CD8-positive, alpha-beta memory T cell (primary cell): ENCODE data around the gene EMX1. TPM values are rescaled to one million over a fixed set of nuclear protein-coding genes. Genes with fewer than 3 reads are reported as not detected.
A peak's percentile ranks its signal among the peaks of the same experiment; 100 is the strongest.

Source experiments
- CTCF ChIA-PET: fragments of 350-600 bp; sonication (Branson Sonifier 250); formaldehyde crosslinking; loops from one replicate; lab custom pipeline; 2021; ENCODE audit warnings: antibody characterized with exemption; lab: Charles Lee
- POLR2A ChIA-PET: fragments of 350-600 bp; sonication (Branson Sonifier 250); formaldehyde crosslinking; loops from one replicate; lab custom pipeline; 2021; ENCODE audit warnings: antibody characterized with exemption; lab: Charles Lee
- DNase-seq, 5 donors: peaks; one replicate each; pipeline versions ENCODE4 v3.0.0 to v3.0.0-alpha.2; 2020 to 2022; ENCODE audit warnings: mixed read lengths in 1 of 5
- H3K27ac ChIP-seq: one replicate; pipeline ENCODE4 v1.7.0; 2013; ENCODE audit warnings: low read depth, mild to moderate bottlenecking, low read length, moderate library complexity
- H3K27me3 ChIP-seq: 2 replicates; pipeline ENCODE4 v1.7.0; 2013; ENCODE audit warnings: low read length, mild to moderate bottlenecking; ENCODE audit not compliant: insufficient read depth, poor library complexity, severe bottlenecking
- H3K36me3 ChIP-seq: 2 replicates; pipeline ENCODE4 v1.7.0; 2013; ENCODE audit warnings: mild to moderate bottlenecking, low read length, moderate library complexity; ENCODE audit not compliant: insufficient read depth
- H3K4me1 ChIP-seq: 2 replicates; pipeline ENCODE4 v1.7.0; 2013; ENCODE audit warnings: mild to moderate bottlenecking, low read length, moderate library complexity; ENCODE audit not compliant: insufficient read depth
- H3K4me3 ChIP-seq: 2 replicates; pipeline ENCODE4 v1.7.0; 2013; ENCODE audit warnings: mild to moderate bottlenecking, low read length
- H3K9me3 ChIP-seq: 2 replicates; pipeline ENCODE4 v1.7.0; 2013; ENCODE audit warnings: mild to moderate bottlenecking, low read length
- H3K27ac Mint-ChIP-seq, 8 donors: one replicate each; pipeline ENCODE4 v1.8.0; 2020 to 2021; ENCODE audit warnings: mixed read lengths in 8 of 8, mild to moderate bottlenecking in 6 of 8, inconsistent platforms in 3 of 8, moderate library complexity in 3 of 8
- H3K27me3 Mint-ChIP-seq, 2 donors: one replicate each; pipeline ENCODE4 v1.8.0; 2020 to 2021; ENCODE audit warnings: mixed read lengths in 2 of 2, mild to moderate bottlenecking in 1 of 2, moderate library complexity in 1 of 2
- H3K36me3 Mint-ChIP-seq, 3 donors: one replicate each; pipeline ENCODE4 v1.8.0; 2020 to 2021; ENCODE audit warnings: mixed read lengths in 3 of 3, inconsistent platforms in 1 of 3, mild to moderate bottlenecking in 1 of 3
- H3K4me1 Mint-ChIP-seq, 3 donors: one replicate each; pipeline ENCODE4 v1.8.0; 2020 to 2021; ENCODE audit warnings: mixed read lengths in 3 of 3, inconsistent platforms in 1 of 3, mild to moderate bottlenecking in 1 of 3
- H3K4me3 Mint-ChIP-seq, 7 donors: one replicate each; pipeline ENCODE4 v1.8.0; 2020 to 2021; ENCODE audit warnings: mixed read lengths in 7 of 7, mild to moderate bottlenecking in 6 of 7, moderate library complexity in 4 of 7, inconsistent platforms in 2 of 7
- H3K9me3 Mint-ChIP-seq, 5 donors: one replicate each; pipeline ENCODE4 v1.8.0; 2020 to 2022; ENCODE audit warnings: mixed read lengths in 5 of 5, mild to moderate bottlenecking in 3 of 5, moderate library complexity in 2 of 5, inconsistent platforms in 1 of 5
- polyA plus RNA-seq: library from polyadenylated mRNA; unstranded; fragments of 300-500 nt; fragmentation: Illumina TruSeq; gene quantifications from one replicate; pipeline ENCODE4 v1.2.3, GENCODE V29; 2021
- total RNA-seq, 2 experiments: library from RNA; stranded (reverse); gene quantifications; one replicate each; pipeline ENCODE4 v1.2.3, GENCODE V29; 2021

Gene EMX1
- total and polyA plus RNA-seq, 3 experiments from 2014 or later, result 0.57 to 0.82 TPM; not detected in 1

DNA sequence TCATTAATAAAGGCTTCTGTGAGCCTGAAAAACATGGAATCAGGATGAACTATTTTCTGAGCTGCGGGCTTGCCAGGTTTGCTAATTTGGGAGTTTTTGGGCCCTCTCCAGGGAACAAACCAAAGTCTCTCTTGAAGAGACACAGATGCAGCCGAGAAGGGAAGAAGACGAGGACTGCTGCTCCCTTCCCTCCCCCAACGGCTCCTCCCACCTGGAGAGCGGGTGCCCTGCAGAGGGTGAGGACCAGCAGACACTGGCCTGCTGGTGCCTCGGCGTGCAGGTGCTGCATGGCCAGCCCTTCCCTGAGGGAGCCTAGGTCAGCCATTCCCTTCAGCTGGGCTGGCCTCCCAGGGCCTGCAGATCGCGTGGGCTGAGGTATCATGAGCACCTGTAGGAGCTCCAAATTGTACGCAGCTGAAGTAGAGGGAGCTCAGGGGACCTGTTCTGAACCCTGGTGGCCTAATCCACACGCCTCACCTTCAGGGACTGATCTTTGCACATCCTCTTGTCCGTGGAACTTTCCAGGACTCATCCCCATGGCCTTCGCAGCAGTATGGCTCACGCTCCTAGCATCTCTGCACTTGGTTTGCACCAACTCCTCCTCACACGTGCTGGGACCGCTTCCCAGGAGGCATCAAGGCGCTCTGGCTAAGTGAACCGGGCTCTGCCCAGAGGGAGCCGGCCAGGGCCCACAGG is 19.5 kb downstream of the EMX1 start:
- H3K4me3 Mint-ChIP-seq, result no peak overlapping the region
- H3K36me3 Mint-ChIP-seq, result no peaks in the 10 kb centered on the region
- POLR2A ChIA-PET, result no interaction called here
- H3K27me3 Mint-ChIP-seq, result peaks cover 4 to 22% of the 10 kb centered on the region in 2 donors
- H3K27ac Mint-ChIP-seq, result no peak overlapping the region
- no peak for DNase-seq
- Histone ChIP-seq H3K27ac (no peak overlapping the region), H3K4me3 (no peak overlapping the region), H3K27me3 (no peaks in the 10 kb centered on the region), H3K36me3 (no peaks in the 10 kb centered on the region), H3K9me3 (no peaks in the 10 kb centered on the region), H3K4me1 (no peaks in the 10 kb centered on the region)
- CTCF ChIA-PET, result no interaction called here
- H3K4me1 Mint-ChIP-seq, result no peaks in the 10 kb centered on the region
- no peaks in the 10 kb centered on the region for H3K9me3 Mint-ChIP-seq

DNA sequence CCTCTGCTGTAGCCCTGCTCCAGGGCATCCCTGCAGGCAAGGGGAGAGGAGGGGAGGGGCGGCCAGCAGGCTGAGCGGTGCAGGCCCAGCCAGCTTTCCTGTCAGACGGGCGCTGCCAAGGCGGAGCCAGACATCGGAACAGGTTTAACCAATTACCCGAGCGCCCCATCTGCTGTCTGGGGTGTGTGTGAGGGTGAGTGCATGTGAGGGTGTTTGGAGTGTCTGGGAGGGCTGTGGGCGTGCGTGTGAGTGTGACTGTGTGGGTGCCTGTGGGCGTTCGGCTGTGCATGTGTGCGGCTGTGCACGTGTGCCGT is 20.0 kb downstream of the EMX1 start:
- Mint-ChIP-seq H3K4me3 (no peak overlapping the region), H3K4me1 (no peaks in the 10 kb centered on the region), H3K36me3 (no peaks in the 10 kb centered on the region), H3K27ac (no peak overlapping the region), H3K9me3 (no peaks in the 10 kb centered on the region), H3K27me3 (peaks cover 4 to 22% of the 10 kb centered on the region in 2 donors)
- DNase-seq, result no peak
- Histone ChIP-seq H3K36me3 (no peaks in the 10 kb centered on the region), H3K4me3 (no peak overlapping the region), H3K27me3 (no peaks in the 10 kb centered on the region), H3K27ac (no peak overlapping the region), H3K4me1 (no peaks in the 10 kb centered on the region), H3K9me3 (no peaks in the 10 kb centered on the region)
- ChIA-PET POLR2A (no interaction called here), CTCF (no interaction called here)

GRCh38 chr2:72938455-72938854 is 21.1 kb downstream of the EMX1 start:
- peaks cover 4 to 22% of the 10 kb centered on the region in 2 donors for H3K27me3 Mint-ChIP-seq
- no peak overlapping the region for H3K4me3 ChIP-seq
- no peak overlapping the region for H3K27ac Mint-ChIP-seq
- no peaks in the 10 kb centered on the region for H3K36me3 ChIP-seq
- H3K4me1 Mint-ChIP-seq, result no peaks in the 10 kb centered on the region
- DNase-seq, result no peak
- no peaks in the 10 kb centered on the region for H3K4me1 ChIP-seq
- H3K27ac ChIP-seq, result no peak overlapping the region
- POLR2A ChIA-PET, result no interaction called here
- CTCF ChIA-PET, result no interaction called here
- no peaks in the 10 kb centered on the region for H3K9me3 ChIP-seq
- no peaks in the 10 kb centered on the region for H3K27me3 ChIP-seq
- H3K36me3 Mint-ChIP-seq, result no peaks in the 10 kb centered on the region
- no peaks in the 10 kb centered on the region for H3K9me3 Mint-ChIP-seq
- no peak overlapping the region for H3K4me3 Mint-ChIP-seq

DNA sequence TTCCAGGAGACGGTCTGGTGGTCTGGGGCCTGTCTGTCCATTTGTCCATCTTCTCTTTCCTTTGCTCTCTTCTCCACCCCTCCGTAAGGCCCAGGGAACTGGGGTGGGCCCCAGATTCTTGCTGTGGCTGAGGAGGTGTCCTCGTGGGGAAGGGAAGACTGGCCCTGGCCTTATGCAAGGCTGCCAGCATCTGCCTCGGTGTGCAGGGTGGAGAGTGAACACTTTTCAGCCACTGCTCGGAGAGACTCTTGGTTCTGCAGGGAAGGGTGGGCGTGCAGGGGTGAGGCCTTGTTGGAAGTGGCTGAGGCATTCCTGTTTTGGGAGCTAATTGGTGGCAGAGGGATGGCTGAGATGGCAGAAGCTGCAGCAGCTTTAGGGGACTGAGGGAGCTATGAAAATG is 23.0 kb downstream of the EMX1 start:
- Histone ChIP-seq H3K36me3 (no peaks in the 10 kb centered on the region), H3K4me3 (no peak overlapping the region), H3K9me3 (no peaks in the 10 kb centered on the region), H3K27me3 (no peaks in the 10 kb centered on the region), H3K4me1 (no peaks in the 10 kb centered on the region), H3K27ac (no peak overlapping the region)
- H3K36me3 Mint-ChIP-seq, result no peaks in the 10 kb centered on the region
- ChIA-PET CTCF (interaction anchor here (1.6 kb wide), 1 partner anchor 12 kb away, joined by 4 read pairs; no protein-coding TSS in a partner anchor), POLR2A (no interaction called here)
- peaks cover 2 to 11% of the 10 kb centered on the region in 2 donors for H3K27me3 Mint-ChIP-seq
- DNase-seq, result no peak
- no peaks in the 10 kb centered on the region for H3K4me1 Mint-ChIP-seq
- no peaks in the 10 kb centered on the region for H3K9me3 Mint-ChIP-seq
- H3K27ac Mint-ChIP-seq, result no peak overlapping the region
- H3K4me3 Mint-ChIP-seq, result no peak overlapping the region

DNA sequence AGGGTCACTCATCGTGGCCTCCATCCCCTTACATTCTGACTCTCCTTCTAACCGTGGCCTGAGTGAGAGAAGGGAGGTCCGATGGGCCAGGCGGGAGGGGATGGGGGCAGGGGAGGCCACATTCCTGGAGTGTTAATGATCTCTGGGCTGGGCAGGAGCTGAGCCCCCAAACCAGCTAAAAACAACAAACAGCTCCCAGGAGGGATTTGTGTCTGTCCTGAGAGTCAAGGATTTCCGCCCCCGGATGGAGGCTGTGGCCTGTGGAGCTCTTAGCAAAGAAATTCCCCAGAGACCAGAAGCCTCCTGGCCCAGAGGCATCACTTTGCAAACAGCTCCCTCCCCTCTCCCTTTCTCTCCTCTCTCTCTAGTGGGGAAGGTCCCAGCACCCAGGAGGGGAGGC is 23.5 kb downstream of the EMX1 start:
- H3K36me3 ChIP-seq, result no peaks in the 10 kb centered on the region
- Mint-ChIP-seq H3K4me3 (no peak overlapping the region), H3K4me1 (no peaks in the 10 kb centered on the region), H3K27ac (no peak overlapping the region), H3K27me3 (peaks cover 1 to 7% of the 10 kb centered on the region in 2 donors), H3K36me3 (no peaks in the 10 kb centered on the region), H3K9me3 (no peaks in the 10 kb centered on the region)
- POLR2A ChIA-PET, result no interaction called here
- CTCF ChIA-PET, result no interaction called here
- H3K4me3 ChIP-seq, result no peak overlapping the region
- H3K27me3 ChIP-seq, result no peaks in the 10 kb centered on the region
- no peak overlapping the region for H3K27ac ChIP-seq
- no peak for DNase-seq
- H3K9me3 ChIP-seq, result no peaks in the 10 kb centered on the region
- no peaks in the 10 kb centered on the region for H3K4me1 ChIP-seq

GRCh38 chr2:72942293-72942692 is 25.0 kb downstream of the EMX1 start:
- no peak overlapping the region for H3K27ac Mint-ChIP-seq

DNA sequence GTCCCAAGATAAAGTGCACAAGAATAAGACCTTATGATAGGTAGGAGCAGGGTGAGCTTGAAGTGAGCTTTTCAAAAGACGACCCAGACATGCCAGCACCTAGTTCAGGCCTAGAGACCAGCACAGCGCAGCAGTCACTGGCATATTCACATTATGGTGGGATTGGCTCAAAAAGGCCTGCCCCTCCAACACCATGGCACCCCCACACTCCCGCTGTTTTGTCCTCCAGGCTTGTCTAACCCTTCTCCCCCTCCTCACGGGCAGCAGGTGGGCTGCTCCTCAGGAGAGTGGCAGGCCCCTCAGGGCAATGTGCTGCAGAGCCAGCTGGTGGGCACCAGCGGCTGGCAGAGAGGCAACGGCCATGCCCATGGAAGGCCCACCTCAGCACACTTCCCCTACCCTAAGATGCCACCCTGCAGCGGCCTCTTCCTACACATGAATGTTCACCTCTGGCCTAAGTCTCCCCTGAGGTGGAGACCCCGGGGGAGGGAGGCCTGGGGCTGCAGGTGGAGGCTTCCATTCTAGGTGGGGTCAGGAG is 25.6 kb downstream of the EMX1 start:
- Histone ChIP-seq H3K9me3 (no peaks in the 10 kb centered on the region), H3K27ac (no peak overlapping the region), H3K4me1 (no peaks in the 10 kb centered on the region), H3K27me3 (no peaks in the 10 kb centered on the region), H3K36me3 (no peaks in the 10 kb centered on the region), H3K4me3 (no peak overlapping the region)
- ChIA-PET CTCF (no interaction called here), POLR2A (no interaction called here)
- Mint-ChIP-seq H3K27ac (no peak overlapping the region), H3K9me3 (no peaks in the 10 kb centered on the region), H3K27me3 (peaks cover 1 to 3% of the 10 kb centered on the region in 2 donors), H3K4me3 (no peak overlapping the region), H3K4me1 (no peaks in the 10 kb centered on the region), H3K36me3 (no peaks in the 10 kb centered on the region)
- no peak for DNase-seq

More at GRCh38 chr2:72942293-72942692, 25.0 kb downstream of the EMX1 start:
- no peaks in the 10 kb centered on the region for H3K27me3 ChIP-seq
- no peak for DNase-seq
- H3K4me1 Mint-ChIP-seq, result no peaks in the 10 kb centered on the region
- H3K36me3 Mint-ChIP-seq, result no peaks in the 10 kb centered on the region
- H3K9me3 ChIP-seq, result no peaks in the 10 kb centered on the region
- ChIA-PET CTCF (no interaction called here), POLR2A (no interaction called here)
- no peak overlapping the region for H3K4me3 Mint-ChIP-seq
- H3K27me3 Mint-ChIP-seq, result peaks cover 3% of the 10 kb centered on the region in 2 donors
- no peak overlapping the region for H3K4me3 ChIP-seq
- H3K36me3 ChIP-seq, result no peaks in the 10 kb centered on the region
- no peak overlapping the region for H3K27ac ChIP-seq
- no peaks in the 10 kb centered on the region for H3K4me1 ChIP-seq
- H3K9me3 Mint-ChIP-seq, result no peaks in the 10 kb centered on the region

GRCh38 chr2:72943540-72944395 is 26.4 kb downstream of the EMX1 start:
- H3K27ac Mint-ChIP-seq, result peak overlapping the region in 1 of 8 donors; percentile 24
- H3K4me1 ChIP-seq, result no peaks in the 10 kb centered on the region
- ChIA-PET CTCF (no interaction called here), POLR2A (no interaction called here)
- H3K4me3 Mint-ChIP-seq, result no peak overlapping the region
- H3K36me3 ChIP-seq, result no peaks in the 10 kb centered on the region
- H3K27me3 ChIP-seq, result no peaks in the 10 kb centered on the region
- no peaks in the 10 kb centered on the region for H3K9me3 ChIP-seq
- H3K27me3 Mint-ChIP-seq, result peaks cover 0 to 3% of the 10 kb centered on the region in 2 donors
- no peaks in the 10 kb centered on the region for H3K36me3 Mint-ChIP-seq
- no peak overlapping the region for H3K4me3 ChIP-seq
- H3K4me1 Mint-ChIP-seq, result no peaks in the 10 kb centered on the region
- no peak for DNase-seq
- H3K27ac ChIP-seq, result no peak overlapping the region
- no peaks in the 10 kb centered on the region for H3K9me3 Mint-ChIP-seq
